NCI-H1930 (cell line): Measurements from ENCODE around the gene CISD1.

ENCODE experiments used
- DNase-seq, 2 experiments: peaks; one replicate each; lab custom pipeline; 2025; lab: John Stamatoyannopoulos, UW

CISD1 gene

DNA sequence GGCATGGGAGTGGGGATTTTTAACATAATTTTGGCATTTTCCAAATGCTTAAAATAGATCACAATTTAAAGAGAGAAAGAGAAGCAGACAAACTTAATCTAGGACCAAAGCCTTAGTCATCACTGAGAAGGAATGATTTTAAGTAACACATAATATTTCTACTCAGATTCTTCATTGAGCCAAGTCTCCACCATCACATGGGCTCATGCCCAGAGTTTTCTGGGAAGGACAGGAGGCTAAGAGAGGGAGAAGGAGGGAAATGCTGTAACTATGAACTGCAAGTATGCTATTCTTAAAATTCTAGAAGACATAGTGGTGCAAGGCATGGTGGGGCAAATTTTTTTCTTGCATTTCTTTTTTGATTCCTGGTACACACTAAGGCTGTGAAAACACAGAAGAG is 42.1 kb downstream of the CISD1 start:
- DNase-seq = no peak

DNA sequence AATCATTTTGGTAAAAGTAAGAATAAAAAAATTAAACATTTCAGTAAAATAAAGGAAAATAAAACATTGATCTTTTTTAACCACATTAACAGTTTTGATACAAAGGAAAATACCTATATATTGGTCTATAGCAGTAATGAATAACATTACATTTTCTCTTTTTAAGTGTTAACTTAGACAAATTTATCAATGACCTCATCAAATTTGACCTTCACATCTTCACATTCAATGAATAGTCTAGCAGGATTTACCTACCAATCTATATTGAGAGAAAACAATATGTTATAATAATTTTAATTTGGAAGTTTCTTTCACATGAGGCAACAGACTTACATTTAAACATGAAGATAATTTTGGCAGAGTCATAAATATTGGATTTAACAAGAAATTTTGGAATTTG is 47.9 kb downstream of the CISD1 start:
- DNase-seq = no peak

GRCh38 chr10:58318346-58318745 is 49.4 kb downstream of the CISD1 start:
- DNase-seq = no peak

- no peak for DNase-seq
Measured at GRCh38 chr10:58319599-58319998, 50.6 kb downstream of the CISD1 start.

DNA sequence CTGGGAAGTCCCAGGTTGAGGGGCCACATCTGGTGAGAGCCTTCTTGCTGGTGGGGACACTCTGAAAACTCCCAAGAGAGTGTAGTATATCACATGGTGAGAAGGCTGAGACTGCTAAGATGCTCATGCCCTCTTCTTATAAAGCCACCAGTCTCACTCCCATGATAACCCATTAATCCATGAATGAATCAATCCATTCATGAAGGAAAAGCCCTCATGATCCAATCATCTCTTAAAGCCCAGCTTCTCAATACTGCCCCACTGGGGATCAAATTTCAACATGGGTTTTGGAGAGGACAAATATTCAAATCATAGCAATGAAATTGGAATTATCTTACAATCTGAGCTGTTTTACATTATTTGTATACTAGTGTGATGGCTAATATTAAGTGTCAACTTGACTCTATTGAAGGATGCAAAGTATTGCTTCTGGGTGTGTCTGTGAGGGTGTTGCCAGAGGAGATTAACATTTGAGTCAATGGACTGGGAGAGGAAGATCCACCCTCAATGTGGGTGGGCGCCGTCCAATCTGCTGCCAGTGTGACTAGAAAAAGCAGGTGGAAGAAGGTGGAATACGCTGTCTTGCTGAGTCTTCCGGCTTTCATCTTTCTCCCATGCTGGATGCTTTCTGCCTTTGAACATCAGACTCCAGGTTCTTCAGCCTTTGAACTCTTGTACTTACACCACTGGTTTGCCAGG is 51.5 kb downstream of the CISD1 start:
- no peak for DNase-seq

GRCh38 chr10:58322072-58322834 is 53.3 kb downstream of the CISD1 start:
- DNase-seq = no peak

DNA sequence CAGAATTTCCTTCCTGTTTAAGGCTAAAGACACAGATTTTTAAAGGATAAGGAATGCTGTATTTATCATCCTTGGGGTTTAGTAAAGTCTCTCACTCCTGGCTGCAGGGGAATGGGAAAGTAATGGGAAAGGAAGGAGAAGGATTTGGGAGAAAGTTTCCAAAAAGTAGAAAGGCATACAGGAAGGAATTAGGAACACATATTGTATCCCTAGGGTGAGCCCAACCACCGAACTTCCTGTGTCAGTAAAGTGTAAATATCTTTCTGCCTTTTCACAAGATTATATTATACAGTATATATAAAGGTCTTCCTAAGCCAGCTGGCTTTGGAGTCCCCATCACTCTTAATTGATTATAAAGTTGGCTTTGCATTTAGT is 53.9 kb downstream of the CISD1 start:
- no peak for DNase-seq

- no peak for DNase-seq
Measured at GRCh38 chr10:58326967-58327381, 58.0 kb downstream of the CISD1 start.

DNA sequence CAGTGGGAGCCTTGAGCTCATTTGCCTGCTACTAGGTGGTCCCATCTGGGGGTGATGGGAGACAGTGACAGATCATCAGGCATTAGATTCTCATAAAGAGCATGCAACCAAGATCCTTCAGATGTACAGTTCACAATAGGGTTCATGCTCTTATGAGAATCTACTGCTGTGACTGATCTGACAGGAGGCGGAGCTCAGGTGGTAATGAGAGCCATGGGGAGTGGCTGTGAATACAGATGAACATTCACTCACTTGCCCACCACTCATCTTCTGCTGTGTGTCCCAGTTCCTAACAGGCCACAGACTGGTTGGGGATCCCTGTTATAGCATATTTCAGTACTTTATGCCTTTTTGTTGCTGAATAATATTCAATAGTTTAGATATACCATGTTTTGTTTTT is 59.3 kb downstream of the CISD1 start:
- no peak for DNase-seq

DNA sequence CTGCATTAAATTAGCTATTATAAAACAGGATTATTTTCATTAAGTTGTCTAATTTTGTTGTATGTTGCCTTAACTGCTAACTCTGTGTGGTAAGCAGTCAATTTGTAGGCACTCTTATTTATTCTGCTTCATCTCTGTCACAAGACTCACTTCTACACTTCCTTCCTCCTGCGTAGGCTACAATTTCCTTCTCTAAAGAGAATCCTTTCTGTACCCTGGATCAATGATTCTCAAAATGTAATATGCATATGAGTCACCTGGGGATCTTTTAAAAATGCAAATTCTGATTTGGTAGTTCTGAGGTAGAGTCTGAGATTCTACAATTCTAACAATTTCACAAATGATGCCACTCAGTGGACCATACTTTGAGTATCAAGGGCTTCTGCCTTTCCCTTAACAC is 61.5 kb downstream of the CISD1 start:
- no peak for DNase-seq

GRCh38 chr10:58331646-58332045 is 62.7 kb downstream of the CISD1 start:
- DNase-seq = no peak

GRCh38 chr10:58334817-58335305 is 65.9 kb downstream of the CISD1 start, which contains the start of gene UBE2D1:
UBE2D1 (plus strand) TSS chr10:58335006; CDS start chr10:58335202, 196 bp downstream.
- DNase-seq = peak; percentile 50 to 54

DNA sequence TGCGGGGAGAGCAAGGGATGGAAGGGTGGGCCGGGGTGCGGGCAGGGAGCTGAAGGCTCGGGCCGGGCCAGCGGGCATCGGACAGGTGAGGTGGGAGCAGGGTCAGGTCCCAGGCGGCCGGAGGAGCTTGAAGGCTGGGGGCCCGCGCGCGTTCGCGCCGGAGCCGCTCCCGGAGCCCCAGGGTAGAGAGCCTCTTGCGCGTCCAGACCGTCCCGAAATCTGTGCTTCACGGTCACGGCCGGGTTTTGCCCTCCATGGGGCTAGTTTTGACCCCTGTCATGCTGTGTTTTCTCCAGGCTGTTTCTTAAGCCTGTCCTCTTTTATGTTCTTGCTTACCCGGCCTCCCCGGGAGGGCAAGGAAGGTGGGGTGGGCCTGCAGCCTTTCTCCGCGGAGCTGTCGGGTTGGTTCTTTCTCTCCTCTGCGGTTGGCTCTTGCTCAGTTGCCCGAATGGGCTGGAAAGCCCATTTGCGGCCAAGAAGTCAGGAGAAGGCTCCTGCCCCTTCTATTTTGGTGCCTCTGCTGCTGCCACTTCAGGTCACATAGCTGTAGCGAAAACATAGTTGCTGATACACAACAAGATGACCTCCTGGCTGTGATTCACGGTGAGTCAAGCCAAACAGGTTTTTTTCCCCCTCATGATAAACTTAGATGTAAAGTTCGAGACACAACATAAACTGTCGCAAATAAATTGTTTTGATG is 66.5 kb downstream of the CISD1 start:
- no peak for DNase-seq

- DNase-seq = no peak
Measured at GRCh38 chr10:58336242-58336641, 67.3 kb downstream of the CISD1 start.
